NCI-H524 treated with DMSO at 0.1 percent for 48 hours (cell line): ENCODE data around the gene CD1B.
"Not testable (repeated sequence)": the region's sequence is repeated elsewhere in the genome, so short reads cannot be mapped to it uniquely, and the experiment has no call there.

Source experiments
- DNase-seq: peaks from one replicate; lab custom pipeline; 2025; lab: John Stamatoyannopoulos, UW

CD1B gene

DNA sequence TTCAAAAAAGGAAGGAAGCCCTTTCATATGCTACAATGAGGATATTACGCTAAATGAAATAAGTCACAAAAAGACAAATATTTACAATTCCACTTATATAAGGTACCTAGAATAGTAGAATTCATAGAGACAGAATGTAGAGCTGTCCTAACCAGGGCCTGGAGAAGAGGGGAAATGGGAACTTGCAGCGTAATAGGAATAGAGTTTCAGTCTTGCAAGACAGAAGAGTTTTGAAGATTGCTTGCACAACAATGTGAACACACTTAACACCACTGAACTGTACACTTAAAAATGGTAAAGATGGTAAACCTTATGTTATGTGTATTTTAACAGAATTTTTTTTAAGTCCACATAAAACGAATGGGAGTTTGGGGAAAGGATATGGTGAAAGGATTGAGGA, 2.9 kb downstream of the CD1B start:
- DNase-seq, result no peak

DNA sequence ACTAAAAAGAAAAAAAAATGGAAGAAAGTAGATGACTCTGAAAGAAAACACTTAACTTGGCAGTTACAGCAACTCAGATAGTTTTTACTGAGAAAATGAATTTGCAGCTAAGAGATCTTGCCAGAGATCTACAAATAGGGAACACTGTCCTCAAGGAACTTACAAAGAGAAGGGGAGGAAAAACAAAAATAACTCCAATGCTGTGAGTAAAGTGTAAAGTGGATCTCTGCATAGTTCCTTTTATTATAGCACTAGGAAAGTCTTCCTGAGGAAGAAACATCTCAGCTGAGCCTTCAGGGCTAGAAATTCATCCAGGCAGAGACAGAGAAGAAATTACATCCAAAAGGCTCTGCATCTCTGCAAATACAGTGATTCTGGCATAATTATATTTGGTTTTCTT, 3.9 kb downstream of the CD1B start:
- no peak for DNase-seq

DNA sequence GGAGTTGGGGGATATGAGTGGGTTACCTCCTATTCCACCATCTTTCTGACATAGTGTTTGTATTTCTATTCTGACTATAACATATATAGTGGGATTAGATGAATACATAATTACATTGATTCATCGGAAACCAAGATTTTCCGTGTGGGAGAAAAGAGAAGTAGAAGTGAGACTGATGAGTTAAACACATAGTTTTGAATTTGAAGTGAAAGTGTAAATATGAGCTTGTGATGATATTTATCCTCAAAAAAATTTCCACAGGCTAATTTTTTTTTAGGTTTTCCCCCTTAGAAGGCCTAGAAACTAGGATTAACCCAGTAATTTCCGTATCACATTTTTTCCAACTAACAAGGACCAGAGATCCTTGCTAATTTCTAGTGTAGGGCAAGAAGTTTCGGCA, 6.9 kb downstream of the CD1B start:
- DNase-seq, result no peak

DNA sequence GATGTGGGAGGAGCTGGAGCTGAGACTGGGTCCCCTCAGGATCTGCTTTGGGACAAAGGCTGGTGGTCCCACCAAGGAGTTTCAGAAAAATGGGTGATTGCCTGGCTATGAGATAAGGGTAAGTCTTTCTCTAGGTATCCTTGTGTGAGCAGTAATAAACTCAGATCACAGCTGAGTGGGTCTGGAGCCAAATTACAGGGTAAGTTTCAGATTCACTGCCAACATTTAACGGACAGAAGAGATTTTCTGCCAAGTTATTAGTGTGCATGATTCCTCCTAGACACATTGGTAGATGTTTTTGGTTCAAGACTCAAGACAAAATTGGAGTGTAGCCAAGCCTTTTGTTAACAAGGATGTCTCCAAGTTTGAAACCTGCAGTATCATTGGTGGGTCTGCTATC, 7.5 kb downstream of the CD1B start:
- no peak for DNase-seq

DNA sequence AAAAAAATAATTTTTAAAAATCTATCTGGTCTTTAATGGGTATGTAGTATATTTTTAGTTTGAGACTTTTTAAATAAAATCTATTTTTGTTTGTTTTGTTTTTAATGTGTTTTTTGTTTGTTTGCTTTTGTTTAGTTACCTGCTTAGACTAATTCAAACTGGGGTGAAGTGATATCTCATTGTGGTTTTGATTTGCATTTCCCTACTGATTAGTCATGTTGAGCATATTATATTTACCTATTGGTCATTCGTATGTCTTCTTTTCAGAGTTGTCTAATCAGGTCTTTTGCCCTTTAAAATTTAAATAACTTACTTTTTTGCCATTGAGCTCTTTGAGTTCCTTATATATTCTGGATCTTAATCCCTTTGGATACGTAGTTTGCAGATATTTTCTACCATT, 20.3 kb downstream of the CD1B start:
- DNase-seq, result no peak

DNA sequence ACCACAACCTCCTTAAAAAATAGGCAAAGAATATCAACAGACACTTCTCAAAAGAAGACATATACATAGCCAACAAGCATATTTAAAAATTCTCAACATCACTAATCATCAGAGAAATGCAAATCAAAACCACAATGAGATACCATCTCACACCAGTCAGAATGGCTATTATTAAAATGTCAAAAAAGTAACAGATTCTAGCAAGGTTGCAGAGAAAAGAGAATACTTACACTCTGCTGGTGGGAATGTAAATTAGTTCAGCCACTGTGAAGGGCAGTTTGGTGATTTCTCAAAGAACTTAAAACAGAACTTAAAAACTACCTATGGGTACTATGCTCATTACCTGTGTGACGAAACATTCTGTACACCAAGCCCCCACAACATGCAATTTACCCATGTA, 20.7 kb downstream of the CD1B start:
- no peak for DNase-seq

DNA sequence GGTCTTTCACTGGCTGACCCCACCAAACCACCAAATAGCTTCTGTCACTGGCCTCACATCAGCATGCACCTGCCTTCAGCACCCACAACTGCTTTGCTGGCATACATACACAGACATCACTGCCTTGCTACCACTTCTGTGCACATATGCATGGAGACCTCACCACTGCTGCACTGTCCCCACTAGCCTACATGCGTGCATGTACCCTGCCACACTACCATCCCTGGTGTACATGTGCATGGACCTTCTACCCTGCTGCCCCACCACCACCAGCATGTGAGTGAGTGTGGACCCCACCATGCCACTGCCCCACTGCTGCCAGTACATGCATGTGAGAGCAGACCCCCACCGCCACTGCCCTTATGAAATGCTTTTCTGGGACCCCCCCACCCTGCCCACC, 35.5 kb downstream of the CD1B start:
- DNase-seq, result no peak

DNA sequence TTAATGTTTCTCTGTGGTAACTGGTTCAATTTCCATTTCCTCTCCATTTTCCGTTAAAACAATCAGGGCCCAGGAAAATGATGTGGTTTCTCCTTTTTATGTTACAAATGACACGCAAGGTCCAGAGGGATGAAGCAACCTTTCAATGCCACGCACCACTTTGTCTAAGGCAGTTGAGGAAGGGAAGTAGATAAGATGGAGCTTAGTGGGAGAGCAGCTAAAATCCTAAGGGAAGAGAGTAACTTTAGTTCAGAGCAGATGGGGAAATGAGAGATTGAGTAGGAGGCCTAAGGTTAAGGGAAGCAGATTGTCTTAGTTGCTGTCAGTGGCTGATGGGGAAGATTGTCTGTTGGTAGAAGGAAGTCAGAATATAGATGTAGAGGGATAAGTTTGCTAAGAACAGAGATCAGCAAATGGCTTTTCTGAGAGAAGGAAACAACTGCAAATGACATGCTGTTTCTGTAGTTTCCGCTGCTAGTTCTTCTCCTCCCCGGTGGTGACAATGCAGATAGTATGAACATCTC, 40.9 kb downstream of the CD1B start:
- no peak for DNase-seq

DNA sequence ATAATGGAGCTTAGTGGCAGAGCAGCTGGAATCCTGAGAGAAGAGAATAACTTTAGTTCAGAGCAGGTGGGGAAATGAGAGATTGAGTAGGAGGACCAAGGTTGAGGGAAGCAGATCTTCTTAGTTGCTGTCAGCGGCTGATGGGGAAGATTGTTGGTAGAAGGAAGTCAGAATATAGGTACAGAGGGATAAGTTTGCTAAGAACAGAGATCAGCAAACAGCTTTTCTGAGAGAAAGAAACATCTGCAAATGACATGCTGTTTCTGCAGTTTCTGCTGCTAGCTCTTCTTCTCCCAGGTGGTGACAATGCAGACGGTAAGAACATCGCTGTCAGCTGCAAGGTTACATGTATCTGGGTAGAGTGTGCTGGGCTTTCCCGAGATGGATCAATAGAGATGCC, 41.5 kb downstream of the CD1B start, which contains the start of gene CD1C:
Gene CD1C, plus strand, starts transcription at position 113 of the 400 bp plus-strand sequence. Its CDS starts 142 bp downstream, at position 255.
- no peak for DNase-seq

DNA sequence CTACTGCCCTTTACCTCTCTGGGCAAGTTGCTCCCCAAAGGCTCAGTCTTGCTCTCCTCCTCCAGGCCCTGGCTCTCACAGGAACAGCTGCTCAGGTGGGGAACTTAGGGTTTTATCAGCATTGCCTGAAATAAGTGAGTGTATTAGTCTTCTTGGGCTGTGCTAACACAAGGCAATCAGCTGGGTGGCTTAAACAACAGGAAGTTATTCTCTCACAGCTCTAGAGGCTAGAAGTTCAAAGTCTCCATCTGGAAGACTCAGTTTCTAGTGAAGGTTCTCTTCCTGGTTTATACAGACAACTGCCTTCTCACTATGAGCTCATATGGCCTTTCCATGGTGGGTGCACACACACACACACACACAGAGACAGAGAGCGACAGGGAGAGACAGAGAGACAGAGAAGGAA, 44.4 kb downstream of the CD1B start:
- no peak for DNase-seq

DNA sequence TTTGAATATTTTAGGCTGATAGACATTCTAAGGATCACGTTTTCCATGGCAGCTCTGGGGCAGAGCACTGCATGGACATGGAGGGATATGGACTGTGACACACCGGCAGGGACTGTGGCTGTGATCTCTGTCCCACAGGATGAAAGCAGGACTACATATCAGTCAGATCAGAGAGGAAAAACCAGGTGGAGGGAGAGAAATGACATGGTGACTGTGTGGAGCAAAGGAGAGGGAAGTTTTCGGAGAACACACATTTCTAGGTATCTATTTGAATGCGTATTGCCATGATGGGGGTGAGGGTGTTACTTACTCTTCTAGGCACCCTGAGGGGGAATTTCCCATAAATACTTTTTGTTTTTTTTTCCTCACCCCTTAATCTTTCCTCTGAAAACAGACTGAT, 44.8 kb downstream of the CD1B start:
- DNase-seq, result no peak

DNA sequence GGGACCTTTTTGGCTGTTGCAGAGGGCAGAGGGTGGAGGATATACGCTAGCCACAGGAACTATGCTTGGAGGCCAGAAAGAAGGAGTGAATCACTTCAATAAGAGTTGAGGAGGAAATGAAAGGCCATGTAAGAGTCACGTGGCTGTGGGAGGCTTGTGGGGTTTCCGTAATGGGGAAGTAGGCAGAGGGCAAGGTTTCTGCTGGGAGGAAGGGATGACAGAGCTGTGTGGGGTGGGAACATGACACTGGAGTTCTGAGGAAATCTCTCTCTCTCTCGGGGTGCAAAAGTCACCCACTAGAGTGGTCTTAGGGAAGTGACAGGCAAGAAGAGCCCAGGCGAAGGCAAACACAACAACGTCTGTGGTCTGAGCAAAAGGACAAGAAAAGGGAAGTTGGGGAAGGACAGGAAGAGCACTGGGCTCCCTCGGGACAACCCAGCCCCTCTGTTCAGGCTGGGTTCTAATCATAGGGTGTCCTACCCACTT, 45.5 kb downstream of the CD1B start:
- DNase-seq, result no peak

DNA sequence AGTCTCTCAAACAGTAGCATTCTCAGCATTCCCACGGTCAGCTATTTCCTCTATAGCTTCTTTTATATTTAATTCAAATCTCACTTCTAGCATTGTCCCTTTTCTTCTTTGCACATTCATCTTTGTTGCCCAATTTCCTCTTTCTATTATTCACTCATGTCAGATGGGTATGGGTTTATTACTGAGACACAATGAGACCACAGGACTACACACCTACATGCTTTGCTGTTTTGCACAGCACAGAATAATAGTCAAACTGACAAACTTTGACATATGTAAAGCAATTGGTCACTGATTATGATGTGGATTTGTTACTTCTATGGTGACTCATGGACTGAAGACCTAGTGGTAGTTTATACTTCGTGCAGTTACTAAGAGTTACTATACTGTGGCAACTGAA, 47.4 kb downstream of the CD1B start:
- no peak for DNase-seq

DNA sequence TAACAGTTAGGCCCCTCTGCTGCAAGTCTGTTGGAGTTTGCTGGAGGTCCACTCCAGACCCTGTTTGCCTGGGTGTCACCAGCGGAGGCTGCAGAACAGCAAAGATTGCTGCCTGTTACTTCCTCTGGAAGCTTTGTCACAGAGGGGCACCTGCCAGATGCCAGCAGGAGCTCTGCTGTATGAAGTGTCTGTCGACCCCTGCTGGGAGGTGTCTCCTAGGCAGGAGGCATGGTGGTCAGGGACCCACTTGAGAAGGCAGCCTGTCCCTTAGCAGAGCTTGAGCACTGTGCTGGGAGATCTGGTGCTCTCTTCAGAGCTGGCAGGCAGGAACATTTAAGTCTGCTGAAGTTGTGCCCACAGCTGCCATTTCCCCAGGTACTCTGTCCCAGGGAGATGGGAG, 48.9 kb downstream of the CD1B start:
- DNase-seq, result not testable (repeated sequence)
